NCI-H2227 treated with DMSO at 0.1 percent for 48 hours (cell line): ENCODE data around the gene ADAMTS2.
"Not testable (repeated sequence)": the region's sequence is repeated elsewhere in the genome, so short reads cannot be mapped to it uniquely, and the experiment has no call there.

Experiments
- DNase-seq: peaks from one replicate; lab custom pipeline; 2025; lab: John Stamatoyannopoulos, UW

The ADAMTS2 gene

DNA sequence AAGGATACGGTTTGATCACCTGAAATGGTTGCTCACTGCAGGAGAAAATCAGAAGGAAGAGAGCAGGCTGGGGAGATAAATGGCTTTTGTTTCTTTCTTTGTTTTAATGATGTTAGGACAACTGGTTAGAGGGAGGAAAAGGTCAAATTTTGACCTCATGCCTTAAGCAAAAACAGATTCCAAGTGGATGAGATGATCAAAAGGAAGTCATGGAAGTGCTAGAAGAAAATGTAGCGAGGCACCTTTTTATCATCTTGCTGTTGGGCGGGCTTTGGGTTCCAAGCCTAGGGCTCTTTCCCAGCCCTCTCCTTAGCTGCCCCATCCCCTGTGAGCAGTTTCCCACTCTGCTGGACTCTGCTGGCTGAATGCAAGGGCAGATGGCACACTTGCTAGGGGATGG, 127.9 kb downstream of the ADAMTS2 start:
- no peak for DNase-seq

- DNase-seq, result not testable (repeated sequence)
Measured at GRCh38 chr5:179216381-179216780, 128.9 kb downstream of the ADAMTS2 start.

GRCh38 chr5:179215576-179215975, 129.7 kb downstream of the ADAMTS2 start:
- no peak for DNase-seq

GRCh38 chr5:179214678-179215077, 130.6 kb downstream of the ADAMTS2 start:
- no peak for DNase-seq

GRCh38 chr5:179212870-179213269, 132.4 kb downstream of the ADAMTS2 start:
- no peak for DNase-seq

GRCh38 chr5:179211631-179212030, 133.6 kb downstream of the ADAMTS2 start:
- no peak for DNase-seq

- no peak for DNase-seq
Measured at GRCh38 chr5:179211068-179211467, 134.2 kb downstream of the ADAMTS2 start.

GRCh38 chr5:179210478-179210877, 134.8 kb downstream of the ADAMTS2 start:
- DNase-seq, result no peak

DNA sequence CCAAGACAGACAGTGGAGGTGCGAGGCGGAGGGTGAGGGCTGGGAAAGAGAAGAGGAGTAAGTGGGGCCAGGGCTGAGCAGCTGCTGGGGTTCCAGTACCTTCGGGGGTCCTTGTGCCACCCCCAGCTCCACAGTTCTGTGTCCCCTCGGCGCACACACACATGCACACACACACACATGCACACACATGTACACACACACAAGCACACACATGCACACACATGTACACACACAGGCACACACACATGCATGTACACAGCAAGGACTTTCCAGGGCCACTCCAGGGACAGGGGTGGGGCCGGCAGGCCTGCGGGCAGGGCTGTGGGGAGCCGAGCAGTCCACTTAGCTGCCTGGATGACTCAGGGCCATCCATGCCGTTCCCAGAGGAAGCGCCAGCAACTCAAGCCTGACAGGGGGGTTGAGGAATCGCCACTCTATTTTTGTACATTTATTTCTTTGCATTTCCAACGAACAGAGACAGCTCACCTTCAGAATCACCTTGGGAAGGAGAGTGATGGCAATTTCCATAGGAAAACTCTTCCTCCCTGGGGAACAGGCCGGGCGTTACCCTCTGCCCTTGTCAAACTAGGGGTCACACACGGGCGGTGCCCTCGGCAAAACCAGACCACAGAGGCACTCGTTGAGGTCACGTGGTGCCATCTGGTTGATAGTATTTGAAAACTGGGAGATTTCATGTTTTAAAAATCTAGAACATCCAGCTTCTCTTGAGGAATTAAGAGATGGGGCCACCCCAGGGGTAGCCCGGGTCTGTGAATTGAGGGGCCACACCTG, 135.7 kb downstream of the ADAMTS2 start:
- DNase-seq, result no peak

DNA sequence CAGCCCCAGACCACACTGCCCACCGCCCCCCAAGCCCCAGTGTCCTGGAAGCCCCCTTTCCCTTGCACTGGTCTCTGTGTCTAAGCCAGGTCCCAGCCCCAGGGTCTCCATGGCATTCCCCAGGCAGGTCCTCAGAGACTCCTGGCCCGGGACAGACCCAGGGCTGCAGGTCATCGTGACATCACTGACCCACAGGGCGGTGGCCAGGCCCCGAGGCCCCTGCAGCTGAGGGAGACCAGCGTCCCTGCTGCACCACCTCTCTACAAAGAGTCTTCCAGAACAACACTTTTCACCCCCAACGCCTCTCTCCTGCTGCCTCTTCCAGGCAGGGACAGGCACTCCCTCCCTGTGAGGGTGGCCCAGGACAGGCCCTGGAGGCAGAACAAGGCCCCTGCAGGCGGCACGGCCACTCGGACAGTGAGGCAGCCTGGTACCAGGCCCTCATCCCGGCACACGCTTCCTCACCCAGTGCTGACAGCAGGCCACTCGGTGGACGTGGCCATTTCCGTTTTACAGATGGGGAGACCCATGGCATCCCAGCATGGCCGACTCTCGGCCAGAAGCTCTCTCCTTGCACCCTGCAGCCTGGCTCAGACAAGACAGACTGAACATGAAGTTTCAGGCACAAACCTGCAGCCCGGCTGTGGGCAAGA, 136.4 kb downstream of the ADAMTS2 start:
- no peak for DNase-seq

GRCh38 chr5:179207920-179208705, 137.1 kb downstream of the ADAMTS2 start:
- no peak for DNase-seq

DNA sequence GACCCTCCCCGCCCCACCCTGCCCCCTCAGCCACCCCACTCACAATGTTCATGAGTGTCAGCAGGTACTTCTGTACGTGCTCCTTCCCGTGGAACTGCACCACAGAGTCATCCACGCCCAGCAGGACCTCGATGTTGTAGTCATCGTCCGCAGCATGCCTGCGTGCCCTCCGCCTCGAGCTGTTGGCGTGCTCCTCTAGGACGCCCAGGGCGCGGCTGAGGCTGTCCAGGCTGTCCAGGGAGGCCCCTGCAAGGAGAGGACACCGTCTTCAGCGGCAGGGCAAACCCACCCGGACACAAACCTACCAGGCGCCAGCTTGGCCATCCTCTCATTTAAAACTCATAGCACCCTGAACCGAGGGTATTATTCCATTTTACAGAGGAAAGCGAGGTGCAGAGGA, 137.8 kb downstream of the ADAMTS2 start:
- no peak for DNase-seq

GRCh38 chr5:179206366-179206765, 138.9 kb downstream of the ADAMTS2 start:
- DNase-seq, result no peak

GRCh38 chr5:179205277-179205676, 140.0 kb downstream of the ADAMTS2 start:
- no peak for DNase-seq

- DNase-seq, result no peak
Measured at GRCh38 chr5:179204572-179204971, 140.7 kb downstream of the ADAMTS2 start.

DNA sequence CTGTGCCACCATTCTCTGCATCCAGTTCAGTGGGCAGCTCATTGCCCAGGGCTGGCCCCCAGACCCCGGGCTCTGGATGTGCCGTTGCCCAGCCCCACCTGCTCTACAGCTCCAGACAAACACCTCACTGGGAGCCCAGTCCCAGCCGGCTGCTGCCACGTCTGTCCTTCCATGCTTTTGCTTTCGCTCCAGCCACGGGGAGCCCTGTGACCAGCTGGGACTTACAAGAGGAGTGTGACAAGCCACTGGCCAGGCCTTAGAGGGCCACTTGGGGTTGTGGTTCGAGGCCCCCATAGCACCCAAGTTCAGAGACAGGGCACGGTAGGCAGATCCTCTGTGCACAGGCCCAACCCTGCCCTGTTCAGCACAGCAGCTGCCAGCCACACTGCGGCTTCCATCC, 142.0 kb downstream of the ADAMTS2 start:
- no peak for DNase-seq

DNA sequence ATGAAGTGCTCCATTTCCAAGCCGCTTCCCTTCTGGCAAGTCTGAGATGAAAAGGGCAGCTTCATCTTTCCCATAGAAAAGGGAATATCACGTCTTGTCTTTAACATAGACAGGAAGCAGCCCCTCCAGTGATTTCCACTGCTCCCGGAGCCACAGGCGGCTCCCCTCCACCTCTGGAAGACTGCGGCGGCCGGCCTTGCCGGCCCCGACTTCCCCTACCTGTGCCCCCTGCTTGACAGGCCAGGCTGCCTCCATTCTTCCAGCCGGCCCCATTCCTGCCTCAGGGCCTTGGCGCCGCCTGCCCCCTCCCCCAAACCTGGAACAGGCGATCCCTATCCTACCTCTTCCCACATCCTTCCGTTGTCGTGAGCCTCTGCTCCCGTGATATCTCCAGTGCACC, 143.3 kb downstream of the ADAMTS2 start:
- no peak for DNase-seq

DNA sequence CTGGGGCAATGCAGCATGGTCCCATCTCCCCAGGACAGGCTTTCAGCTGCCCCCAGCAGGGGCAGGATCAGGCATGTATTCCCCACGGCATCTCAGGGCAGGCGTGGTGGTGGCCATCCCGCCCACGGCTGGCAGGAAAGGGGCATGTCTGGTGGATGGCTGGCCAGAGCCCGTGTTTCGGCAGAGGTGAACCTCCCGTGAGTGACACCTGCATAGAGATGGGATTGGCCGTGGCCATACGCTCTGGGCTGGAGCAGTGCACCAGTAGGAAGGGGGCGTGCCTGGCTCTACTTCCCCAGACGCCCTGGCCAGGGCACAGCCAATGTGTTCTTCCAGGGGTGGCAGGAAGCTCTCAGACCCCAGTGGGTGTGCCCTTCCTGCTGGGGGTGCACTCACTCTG, 146.0 kb downstream of the ADAMTS2 start:
- DNase-seq, result no peak

DNA sequence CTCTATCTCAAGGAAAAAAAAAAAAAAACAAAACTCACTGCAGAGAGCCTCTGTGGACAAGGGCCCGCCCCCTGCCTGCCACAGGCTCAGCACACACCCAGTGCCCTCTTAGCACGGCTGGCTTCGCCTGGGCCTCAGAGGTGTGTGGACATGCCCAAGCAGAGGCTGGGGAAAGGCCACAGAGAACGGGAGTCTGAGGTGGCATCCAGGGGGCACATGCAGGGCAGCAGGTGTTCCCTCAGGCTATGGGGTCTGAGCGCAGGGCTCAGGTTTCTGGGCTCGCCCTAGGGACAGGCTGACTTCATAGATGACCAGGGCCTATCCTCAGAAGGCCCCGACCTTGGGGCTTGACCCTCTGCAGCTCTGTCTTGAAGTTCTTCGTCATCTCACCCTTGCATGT, 146.4 kb downstream of the ADAMTS2 start:
- DNase-seq, result no peak

- DNase-seq, result no peak
Measured at GRCh38 chr5:179196405-179197079, 148.7 kb downstream of the ADAMTS2 start.

DNA sequence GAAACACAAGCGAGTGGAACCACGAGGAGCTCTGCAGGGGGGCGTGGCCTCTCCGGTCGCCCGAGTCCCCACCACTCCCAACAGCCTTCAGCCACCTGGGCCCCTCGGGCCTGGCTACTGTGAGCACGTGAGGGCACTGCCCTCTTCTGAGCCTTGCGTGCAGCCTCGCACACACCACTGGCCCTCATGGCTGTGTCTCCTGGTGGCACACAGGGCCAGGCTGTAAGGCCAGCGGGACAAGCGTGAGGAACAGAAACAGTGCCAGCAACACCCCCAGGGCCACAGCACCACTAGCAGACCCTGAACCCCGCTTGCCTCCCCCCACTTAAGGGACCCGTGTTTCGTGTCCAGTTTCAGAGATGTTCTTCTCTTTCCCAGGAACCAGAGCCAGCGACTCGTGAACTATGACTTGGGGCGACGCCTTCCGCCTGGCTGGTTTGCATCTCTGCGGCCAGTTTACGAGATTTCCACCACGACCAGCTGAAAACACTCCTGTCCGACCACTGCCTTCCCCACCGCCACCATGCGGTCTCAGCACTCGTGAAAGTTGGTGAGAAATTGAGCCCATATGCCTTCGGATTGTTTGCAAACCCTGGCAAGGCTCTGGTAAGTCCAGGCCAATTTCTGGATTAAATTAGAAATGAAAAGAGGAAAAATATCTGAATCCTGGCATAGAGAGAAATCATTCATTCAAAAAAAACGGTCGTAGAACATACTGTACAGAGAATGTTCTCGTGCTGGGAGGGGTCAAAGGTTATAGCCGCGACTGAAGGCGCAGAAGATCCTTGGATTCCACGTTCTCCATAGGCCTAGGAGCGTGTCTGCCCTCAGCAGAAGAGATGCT, 149.5 kb downstream of the ADAMTS2 start:
- DNase-seq, result no peak
